GM19351 (cell line): ENCODE data around the gene CISD1.

Experiments used
- ATAC-seq: cut with Tn5 transposase; IDR thresholded peaks from one replicate; pipeline ENCODE4 v1.9.1; 2021; ENCODE audit warnings: mild to moderate bottlenecking, moderate library complexity; ENCODE audit not compliant: unreplicated experiment

CISD1 gene

GRCh38 chr10:58305821-58306220 lies 36.9 kb downstream of the CISD1 start:
- ATAC-seq = no peak

- no peak for ATAC-seq
Measured at GRCh38 chr10:58307676-58308075, 38.7 kb downstream of the CISD1 start.

DNA sequence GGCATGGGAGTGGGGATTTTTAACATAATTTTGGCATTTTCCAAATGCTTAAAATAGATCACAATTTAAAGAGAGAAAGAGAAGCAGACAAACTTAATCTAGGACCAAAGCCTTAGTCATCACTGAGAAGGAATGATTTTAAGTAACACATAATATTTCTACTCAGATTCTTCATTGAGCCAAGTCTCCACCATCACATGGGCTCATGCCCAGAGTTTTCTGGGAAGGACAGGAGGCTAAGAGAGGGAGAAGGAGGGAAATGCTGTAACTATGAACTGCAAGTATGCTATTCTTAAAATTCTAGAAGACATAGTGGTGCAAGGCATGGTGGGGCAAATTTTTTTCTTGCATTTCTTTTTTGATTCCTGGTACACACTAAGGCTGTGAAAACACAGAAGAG lies 42.1 kb downstream of the CISD1 start:
- no peak for ATAC-seq

- no peak for ATAC-seq
Measured at GRCh38 chr10:58316874-58317273, 47.9 kb downstream of the CISD1 start.

DNA sequence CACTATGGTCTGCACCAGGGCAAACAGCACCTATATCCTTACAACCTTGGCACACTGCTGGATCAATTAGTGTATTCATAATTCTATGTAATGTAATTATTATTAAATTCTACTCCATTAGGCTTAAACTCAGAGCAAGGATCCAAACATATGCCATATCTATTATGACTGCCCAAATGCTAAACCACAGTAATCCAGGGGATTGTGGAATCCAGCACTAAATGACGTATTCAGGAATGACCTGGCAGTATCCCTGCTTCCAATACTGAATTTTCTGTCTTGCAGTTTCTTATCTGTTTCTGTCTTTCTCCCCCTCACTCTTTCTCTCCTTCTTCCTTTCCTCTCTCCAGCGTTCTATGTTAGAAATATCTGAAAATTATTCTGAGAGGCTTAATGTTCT lies 49.4 kb downstream of the CISD1 start:
- ATAC-seq = no peak

- ATAC-seq = no peak
Measured at GRCh38 chr10:58319599-58319998, 50.6 kb downstream of the CISD1 start.

GRCh38 chr10:58320351-58321049 lies 51.5 kb downstream of the CISD1 start:
- ATAC-seq = no peak

DNA sequence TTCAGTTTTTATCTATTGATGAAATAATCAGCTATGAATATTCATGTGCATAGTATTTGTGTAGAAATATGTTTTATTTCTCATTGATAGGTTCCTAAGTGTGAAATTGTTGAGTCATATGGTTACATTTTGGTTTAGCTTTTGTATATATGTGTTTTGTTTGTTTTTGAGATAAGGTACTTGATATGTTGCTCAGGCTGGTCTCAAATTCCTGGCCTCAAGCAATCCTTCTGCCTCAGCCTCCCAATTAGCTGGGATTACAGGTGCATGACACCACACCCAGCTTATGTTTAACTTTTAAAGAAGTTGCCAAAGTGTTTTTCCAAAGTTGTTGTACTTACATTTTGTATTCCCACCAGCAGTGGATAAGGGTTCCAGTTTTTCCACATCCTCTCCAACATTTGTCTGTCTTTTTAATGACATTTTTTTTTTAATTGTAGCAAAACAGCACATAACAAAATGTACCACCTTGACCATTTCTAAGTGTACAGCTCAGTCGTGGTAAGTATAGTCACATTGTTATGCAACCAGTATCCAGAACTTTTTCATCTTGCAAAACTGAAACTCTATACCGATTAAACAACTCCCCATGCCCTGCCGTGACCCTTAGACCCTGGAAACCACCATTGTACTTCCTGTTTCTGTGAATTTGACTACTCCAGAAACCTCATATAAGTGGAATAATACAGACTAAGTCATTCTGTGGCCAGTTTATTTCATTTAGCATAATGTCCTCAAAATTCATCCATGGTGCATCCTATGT lies 53.3 kb downstream of the CISD1 start:
- ATAC-seq = peak; percentile 75

GRCh38 chr10:58322835-58323209 lies 53.9 kb downstream of the CISD1 start:
- no peak for ATAC-seq

- ATAC-seq = no peak
Measured at GRCh38 chr10:58326967-58327381, 58.0 kb downstream of the CISD1 start.

DNA sequence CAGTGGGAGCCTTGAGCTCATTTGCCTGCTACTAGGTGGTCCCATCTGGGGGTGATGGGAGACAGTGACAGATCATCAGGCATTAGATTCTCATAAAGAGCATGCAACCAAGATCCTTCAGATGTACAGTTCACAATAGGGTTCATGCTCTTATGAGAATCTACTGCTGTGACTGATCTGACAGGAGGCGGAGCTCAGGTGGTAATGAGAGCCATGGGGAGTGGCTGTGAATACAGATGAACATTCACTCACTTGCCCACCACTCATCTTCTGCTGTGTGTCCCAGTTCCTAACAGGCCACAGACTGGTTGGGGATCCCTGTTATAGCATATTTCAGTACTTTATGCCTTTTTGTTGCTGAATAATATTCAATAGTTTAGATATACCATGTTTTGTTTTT lies 59.3 kb downstream of the CISD1 start:
- no peak for ATAC-seq

DNA sequence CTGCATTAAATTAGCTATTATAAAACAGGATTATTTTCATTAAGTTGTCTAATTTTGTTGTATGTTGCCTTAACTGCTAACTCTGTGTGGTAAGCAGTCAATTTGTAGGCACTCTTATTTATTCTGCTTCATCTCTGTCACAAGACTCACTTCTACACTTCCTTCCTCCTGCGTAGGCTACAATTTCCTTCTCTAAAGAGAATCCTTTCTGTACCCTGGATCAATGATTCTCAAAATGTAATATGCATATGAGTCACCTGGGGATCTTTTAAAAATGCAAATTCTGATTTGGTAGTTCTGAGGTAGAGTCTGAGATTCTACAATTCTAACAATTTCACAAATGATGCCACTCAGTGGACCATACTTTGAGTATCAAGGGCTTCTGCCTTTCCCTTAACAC lies 61.5 kb downstream of the CISD1 start:
- no peak for ATAC-seq

- ATAC-seq = no peak
Measured at GRCh38 chr10:58331646-58332045, 62.7 kb downstream of the CISD1 start.

DNA sequence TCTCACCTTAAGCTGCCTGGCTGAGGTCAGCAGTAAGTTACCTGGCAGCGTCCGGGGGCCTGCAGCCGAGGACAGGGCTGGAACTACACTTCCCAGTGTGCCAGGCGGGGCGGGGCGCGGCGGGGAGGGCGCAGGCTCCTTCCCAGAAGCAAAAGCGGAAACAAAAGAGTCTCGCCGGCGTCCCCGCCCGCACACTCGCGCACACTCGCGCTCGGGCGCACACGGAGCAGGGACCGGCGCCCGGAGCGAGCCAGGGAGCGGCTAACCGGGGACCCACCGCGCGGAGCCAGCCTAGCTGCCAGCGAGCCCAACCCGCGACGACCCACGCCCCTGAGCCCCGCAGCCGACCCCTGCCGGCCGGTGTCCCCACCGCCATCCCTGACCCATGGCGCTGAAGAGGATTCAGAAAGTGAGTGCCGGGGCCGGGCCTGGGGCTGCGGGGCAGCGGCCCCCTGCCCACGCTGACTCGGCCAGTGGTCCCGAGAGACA lies 65.9 kb downstream of the CISD1 start, which contains the start of gene UBE2D1:
UBE2D1 (plus strand) TSS at position 190 of the 489 bp plus-strand sequence; CDS start at position 386, 196 bp downstream.
- peak; percentile 96 for ATAC-seq

GRCh38 chr10:58335306-58336005 lies 66.5 kb downstream of the CISD1 start:
- peak; percentile 52 for ATAC-seq

DNA sequence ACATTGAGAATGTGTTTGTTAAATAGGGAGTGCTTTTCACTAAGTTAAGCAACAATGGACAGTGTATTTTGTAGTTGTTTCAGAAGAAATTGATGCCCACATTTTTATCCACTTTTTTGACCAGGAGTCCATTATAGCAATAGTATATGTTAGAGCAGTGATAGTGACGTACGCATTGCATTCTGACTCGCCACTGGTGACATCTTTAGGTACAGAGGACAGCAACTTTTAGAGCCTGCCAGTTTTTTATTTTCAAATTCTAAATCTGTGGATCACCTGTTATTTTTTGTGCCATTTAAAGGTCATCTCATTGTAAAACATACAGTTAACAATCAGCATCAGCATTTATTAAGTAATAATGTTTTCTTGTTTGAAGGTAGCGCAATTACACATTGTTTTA lies 67.3 kb downstream of the CISD1 start:
- ATAC-seq = no peak
